ENCODE data around the gene ZNF679. TPM values are rescaled to one million over a fixed set of nuclear protein-coding genes. Genes with fewer than 3 reads are reported as not detected.
"Not testable (repeated sequence)": the region's sequence is repeated elsewhere in the genome, so short reads cannot be mapped to it uniquely, and the experiment has no call there.

ZNF679 gene
- total RNA-seq, 2 experiments from 2014 or later = not detected

DNA sequence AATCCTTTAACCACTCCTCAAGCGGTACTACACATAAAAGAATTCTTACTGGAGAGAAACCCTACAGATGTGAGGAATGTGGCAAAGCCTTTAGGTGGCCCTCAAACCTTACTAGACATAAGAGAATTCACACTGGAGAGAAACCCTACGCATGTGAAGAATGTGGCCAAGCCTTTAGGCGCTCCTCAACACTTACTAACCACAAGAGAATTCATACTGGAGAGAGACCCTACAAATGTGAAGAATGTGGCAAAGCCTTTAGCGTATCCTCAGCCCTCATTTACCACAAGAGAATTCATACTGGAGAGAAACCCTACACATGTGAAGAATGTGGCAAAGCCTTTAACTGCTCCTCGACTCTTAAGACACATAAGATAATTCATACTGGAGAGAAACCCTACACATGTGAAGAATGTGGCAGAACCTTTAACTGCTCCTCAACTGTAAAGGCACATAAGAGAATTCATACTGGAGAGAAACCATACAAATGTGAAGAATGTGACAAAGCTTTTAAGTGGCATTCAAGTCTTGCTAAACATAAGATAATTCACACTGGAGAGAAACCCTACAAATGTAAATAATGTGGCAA, 8.5 kb upstream of the ZNF679 start:
- POLR2A ChIA-PET; H3K4me1 Mint-ChIP-seq (ENCODE audit: low read depth); H3K27me3 Mint-ChIP-seq; DNase-seq; H3K27ac Mint-ChIP-seq; H3K4me3 Mint-ChIP-seq; CTCF ChIA-PET: not testable (repeated sequence)
- peaks cover 10% of the 10 kb centered on the region for H3K36me3 Mint-ChIP-seq
- intact Hi-C loops (cut with micrococcal nuclease) = loop anchor here (10.0 kb wide), 1 partner anchor 65 kb away; no protein-coding TSS in a partner anchor
- peaks cover 61% of the 10 kb centered on the region for H3K9me3 Mint-ChIP-seq

DNA sequence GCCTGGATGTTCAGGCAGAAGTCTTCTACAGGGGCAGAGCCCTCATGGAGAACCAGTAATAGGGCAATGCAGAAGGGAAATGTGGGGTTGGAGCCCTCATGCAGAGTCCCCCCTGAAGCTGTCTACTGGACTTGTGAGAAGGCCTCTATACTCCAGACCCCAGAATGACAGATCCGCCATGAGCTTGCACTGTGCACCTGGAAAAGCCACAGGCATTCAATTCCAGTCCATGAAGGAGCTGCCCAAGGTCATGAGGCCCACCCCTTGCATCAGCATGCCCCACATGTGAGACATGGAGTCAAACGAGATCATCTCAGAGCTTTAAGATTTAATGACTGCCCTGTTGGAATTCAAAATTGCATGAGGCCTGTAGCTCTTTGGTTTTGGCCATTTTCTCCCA, 4.9 kb upstream of the ZNF679 start:
- Mint-ChIP-seq H3K27me3 (no peaks in the 10 kb centered on the region), H3K27ac (no peak overlapping the region), H3K4me3 (no peak overlapping the region), H3K4me1 (ENCODE audit: low read depth) (no peaks in the 10 kb centered on the region), H3K9me3 (peaks cover 72% of the 10 kb centered on the region), H3K36me3 (peaks cover 10% of the 10 kb centered on the region)
- ChIA-PET CTCF (no interaction called here), POLR2A (no interaction called here)
- intact Hi-C loops (cut with micrococcal nuclease) = loop anchor here (10.0 kb wide), 1 partner anchor 61 kb away; no protein-coding TSS in a partner anchor
- no peak for DNase-seq

DNA sequence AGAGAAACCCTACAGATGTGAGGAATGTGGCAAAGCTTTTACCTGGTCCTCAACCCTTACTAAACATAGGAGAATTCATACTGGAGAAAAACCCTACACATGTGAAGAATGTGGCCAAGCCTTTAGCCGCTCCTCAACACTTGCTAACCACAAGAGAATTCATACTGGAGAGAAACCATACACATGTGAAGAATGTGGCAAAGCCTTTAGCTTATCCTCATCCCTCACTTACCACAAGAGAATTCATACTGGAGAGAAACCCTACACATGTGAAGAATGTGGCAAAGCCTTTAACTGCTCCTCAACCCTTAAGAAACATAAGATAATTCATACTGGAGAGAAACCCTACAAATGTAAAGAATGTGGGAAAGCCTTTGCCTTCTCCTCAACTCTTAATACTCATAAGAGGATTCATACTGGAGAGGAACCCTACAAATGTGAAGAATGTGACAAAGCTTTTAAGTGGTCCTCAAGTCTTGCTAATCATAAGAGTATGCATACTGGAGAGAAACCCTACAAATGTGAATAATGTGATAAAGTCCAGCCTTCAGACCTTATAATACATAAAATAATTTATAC, 38.2 kb downstream of the ZNF679 start:
- peaks cover 54% of the 10 kb centered on the region for H3K9me3 Mint-ChIP-seq
- ChIA-PET CTCF (no interaction called here), POLR2A (no interaction called here)
- H3K27ac Mint-ChIP-seq = no peak overlapping the region
- H3K4me1 Mint-ChIP-seq (ENCODE audit: low read depth) = no peaks in the 10 kb centered on the region
- peaks cover 15% of the 10 kb centered on the region for H3K36me3 Mint-ChIP-seq
- no peak for DNase-seq
- intact Hi-C loops (cut with micrococcal nuclease) = no loop called here
- no peak overlapping the region for H3K4me3 Mint-ChIP-seq
- H3K27me3 Mint-ChIP-seq = no peaks in the 10 kb centered on the region

DNA sequence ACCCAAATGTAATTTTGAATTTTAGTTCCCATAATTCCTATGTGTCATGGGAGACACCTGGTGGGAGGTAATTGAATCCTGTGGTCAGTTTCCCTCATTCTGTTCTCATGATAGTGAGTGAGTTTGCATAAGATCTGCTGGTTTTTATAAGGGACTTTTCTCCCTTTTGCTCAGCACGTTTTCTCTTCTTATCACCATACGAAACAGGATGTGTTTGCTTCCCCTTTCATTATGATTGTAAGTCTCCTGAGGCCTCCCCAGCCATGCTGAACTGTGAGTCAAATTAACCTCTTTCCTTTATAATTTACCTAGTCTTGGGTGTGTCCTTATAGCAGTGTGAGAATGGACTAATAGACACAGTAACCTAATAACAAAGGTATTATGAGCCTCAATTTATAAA, 49.4 kb downstream of the ZNF679 start:
- Mint-ChIP-seq H3K4me1 (ENCODE audit: low read depth) (no peaks in the 10 kb centered on the region), H3K27me3 (no peaks in the 10 kb centered on the region), H3K4me3 (no peak overlapping the region), H3K36me3 (no peaks in the 10 kb centered on the region), H3K9me3 (peaks cover 5% of the 10 kb centered on the region), H3K27ac (no peak overlapping the region)
- DNase-seq = no peak
- ChIA-PET CTCF (no interaction called here), POLR2A (no interaction called here)
- intact Hi-C loops (cut with micrococcal nuclease) = no loop called here

DNA sequence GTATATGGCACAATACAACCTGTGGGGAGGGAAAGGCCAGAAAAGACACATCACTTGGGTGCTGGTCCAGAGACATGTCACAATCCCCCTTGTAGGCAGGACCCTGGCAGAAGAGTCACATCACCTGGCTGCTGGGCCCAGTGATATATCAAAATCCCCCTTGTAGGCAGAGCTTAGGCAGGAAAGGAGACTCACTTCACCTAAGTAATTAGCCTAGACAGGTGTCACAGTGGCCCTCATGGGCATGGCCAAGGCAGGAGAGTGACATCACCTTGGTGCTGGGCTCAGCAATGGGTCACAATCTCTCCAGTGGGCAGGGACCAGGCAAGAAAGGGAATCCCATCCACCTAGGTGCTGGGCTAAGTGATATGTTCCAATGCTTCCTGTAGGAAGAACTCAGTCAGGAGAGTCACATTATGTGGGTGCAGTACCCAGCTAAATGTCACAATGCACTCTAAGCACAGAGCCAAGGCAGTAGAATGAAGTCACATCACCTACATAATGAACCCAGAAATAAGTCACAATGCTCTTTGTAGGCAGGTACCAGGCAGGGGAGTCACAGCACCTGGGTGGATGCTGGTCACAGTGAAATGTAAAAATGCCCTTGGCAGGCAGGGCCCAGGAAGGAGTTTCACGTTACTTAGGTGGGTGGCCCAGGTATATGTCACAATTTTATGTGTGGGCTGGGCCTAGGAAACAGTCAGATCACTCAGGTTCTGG, 66.6 kb downstream of the ZNF679 start:
- CTCF ChIA-PET = no interaction called here

DNA sequence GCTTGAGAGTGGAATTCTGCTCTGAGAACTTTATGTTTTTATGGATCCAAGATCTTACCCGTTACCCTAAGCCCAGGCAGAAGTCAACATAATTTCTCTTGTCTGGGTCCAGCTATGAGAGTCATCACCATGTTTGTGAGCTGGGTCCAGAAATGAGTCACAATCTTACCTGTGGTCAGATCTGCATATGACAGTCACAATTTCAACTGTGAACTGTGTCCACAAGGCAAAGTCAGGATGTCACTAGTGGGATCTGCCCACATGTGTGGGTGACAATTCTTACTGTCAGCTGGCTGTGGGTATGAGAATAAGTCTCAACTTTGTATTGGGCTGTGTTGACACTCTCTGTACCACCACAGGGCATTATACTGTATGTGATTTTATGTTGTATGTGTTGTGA, 69.1 kb downstream of the ZNF679 start:
- CTCF ChIA-PET; DNase-seq; H3K9me3 Mint-ChIP-seq; intact Hi-C loops (cut with micrococcal nuclease); H3K4me3 Mint-ChIP-seq; POLR2A ChIA-PET; H3K4me1 Mint-ChIP-seq (ENCODE audit: low read depth); H3K36me3 Mint-ChIP-seq; H3K27me3 Mint-ChIP-seq; H3K27ac Mint-ChIP-seq: not testable (repeated sequence)

More for the DNA sequence above, 66.6 kb downstream of the ZNF679 start:
- H3K4me1 Mint-ChIP-seq (ENCODE audit: low read depth) = no peaks in the 10 kb centered on the region
- intact Hi-C loops (cut with micrococcal nuclease) = no loop called here
- no peak overlapping the region for H3K4me3 Mint-ChIP-seq
- no peaks in the 10 kb centered on the region for H3K9me3 Mint-ChIP-seq
- no peak for DNase-seq
- H3K27ac Mint-ChIP-seq = no peak overlapping the region
- no peaks in the 10 kb centered on the region for H3K27me3 Mint-ChIP-seq
- no peaks in the 10 kb centered on the region for H3K36me3 Mint-ChIP-seq
- POLR2A ChIA-PET = no interaction called here

DNA sequence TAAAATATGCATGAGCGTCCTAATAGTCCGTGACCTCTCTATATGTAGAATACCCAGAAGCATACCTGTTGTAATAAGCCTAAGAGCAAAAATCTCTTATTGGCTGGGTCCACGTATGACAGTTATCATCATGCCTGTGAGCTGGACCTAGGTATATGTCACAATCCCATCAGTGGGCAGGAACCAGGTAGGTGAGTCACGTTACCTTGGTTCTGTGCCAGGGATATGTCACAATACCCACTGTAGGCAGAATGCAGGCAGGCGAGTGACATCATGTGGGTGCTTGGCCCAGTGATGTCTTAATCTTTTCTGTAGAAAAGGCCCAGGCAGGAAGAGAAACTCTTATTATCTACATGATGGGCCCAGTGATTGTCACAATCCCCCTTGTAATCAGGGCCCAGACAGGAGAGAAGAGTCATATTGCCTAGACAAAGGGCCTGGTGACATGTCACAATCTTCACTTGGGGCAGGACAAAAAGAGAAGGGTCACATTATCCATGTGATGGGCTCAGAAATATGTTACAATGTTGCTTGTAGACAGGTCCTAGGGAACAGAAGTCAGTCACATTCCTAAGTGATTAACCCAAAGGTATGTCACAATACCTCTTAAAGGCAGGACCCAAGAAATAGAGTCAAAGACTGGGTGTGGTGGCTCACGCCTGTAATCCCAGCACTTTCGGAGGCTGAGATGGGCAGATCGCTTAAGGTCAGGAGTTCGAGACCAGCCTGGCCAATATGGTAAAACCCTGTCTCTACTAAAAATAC, 72.5 kb downstream of the ZNF679 start:
- intact Hi-C loops (cut with micrococcal nuclease) = no loop called here

DNA sequence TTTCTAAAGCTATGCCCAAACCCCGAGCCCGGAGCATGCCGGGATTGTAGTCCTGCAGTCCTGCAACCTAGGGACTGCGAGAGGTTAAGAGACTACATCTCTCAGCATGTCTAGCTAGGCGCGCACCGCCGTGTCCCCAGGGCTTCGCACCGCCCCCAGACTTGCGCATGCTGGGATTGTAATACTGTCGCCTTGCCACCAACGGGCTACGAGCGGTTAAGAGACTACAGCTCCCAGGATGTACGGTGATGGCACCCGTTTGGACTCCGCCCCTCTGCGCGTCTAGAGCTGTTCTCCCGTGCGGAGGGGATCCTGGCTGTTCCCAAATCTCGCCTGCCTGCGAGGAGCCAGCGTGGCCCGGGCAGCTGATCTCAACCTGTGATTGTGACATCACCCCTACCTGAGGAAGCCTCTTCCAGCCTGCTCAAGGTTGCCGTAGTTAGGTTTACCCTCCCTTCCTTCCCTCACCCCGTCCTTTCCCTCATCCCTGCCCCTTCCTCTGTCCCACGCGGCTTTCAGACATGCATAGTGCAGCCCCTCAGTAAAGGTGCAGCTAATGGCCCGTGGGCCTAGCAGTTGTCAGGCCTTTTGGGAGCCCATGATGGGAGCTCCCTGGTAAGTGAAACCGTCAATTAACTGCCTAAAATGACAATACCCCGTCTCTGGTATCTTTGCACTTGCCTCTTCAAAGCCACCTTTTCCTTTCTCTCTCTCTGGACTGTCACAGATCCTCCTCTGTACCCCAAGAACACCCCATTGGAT, 79.2 kb downstream of the ZNF679 start:
- H3K27me3 Mint-ChIP-seq = no peaks in the 10 kb centered on the region
- H3K9me3 Mint-ChIP-seq = no peaks in the 10 kb centered on the region
- H3K36me3 Mint-ChIP-seq = no peaks in the 10 kb centered on the region
- ChIA-PET POLR2A (interaction anchor here (0.6 to 1.6 kb wide), 6 partner anchors 10 to 699 kb away, joined by 3 to 9 read pairs (median 4); partner anchors contain the start of genes ERV3-1, ZNF107, ZNF138 and ZNF680), CTCF (interaction anchor here (0.6 to 1.1 kb wide), 2 partner anchors 12 to 124 kb away, joined by 3 read pairs; no protein-coding TSS in a partner anchor)
- DNase-seq = peak; percentile 96
- peak overlapping the region; percentile 92 for H3K27ac Mint-ChIP-seq
- H3K4me3 Mint-ChIP-seq = peak overlapping the region; percentile 90
- intact Hi-C loops (cut with micrococcal nuclease) = loop anchor here (1.0 to 2.0 kb wide), 5 partner anchors 125 to 407 kb away; partner anchors contain the start of gene ZNF680
- peaks cover 22% of the 10 kb centered on the region for H3K4me1 Mint-ChIP-seq (ENCODE audit: low read depth)

More for the DNA sequence above, 72.5 kb downstream of the ZNF679 start:
- Mint-ChIP-seq H3K4me1 (ENCODE audit: low read depth) (peaks cover 9% of the 10 kb centered on the region), H3K4me3 (no peak overlapping the region), H3K27ac (no peak overlapping the region), H3K9me3 (no peaks in the 10 kb centered on the region), H3K27me3 (no peaks in the 10 kb centered on the region), H3K36me3 (no peaks in the 10 kb centered on the region)
- DNase-seq = peak; percentile 24
- CTCF ChIA-PET = interaction anchor here (1.1 kb wide), 1 partner anchor 118 kb away, joined by 3 read pairs; no protein-coding TSS in a partner anchor
- POLR2A ChIA-PET = no interaction called here

DNA sequence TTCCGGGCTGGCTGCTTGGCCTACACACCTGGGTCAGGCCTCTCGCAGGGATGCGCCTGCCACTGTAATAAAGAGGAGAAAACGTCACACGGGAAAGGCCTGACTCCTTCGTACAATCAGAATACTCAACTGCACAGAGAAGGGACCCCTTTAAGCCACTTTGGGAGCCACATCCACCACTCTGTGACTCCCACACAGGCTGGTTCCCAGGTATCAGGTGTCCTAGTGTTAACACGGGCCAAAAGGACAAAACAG, 79.7 kb downstream of the ZNF679 start:
- H3K36me3 Mint-ChIP-seq = no peaks in the 10 kb centered on the region
- peak overlapping the region; percentile 92 for H3K27ac Mint-ChIP-seq
- intact Hi-C loops (cut with micrococcal nuclease) = no loop called here
- no peaks in the 10 kb centered on the region for H3K27me3 Mint-ChIP-seq
- CTCF ChIA-PET = no interaction called here
- POLR2A ChIA-PET = interaction anchor here (0.9 to 1.6 kb wide), 4 partner anchors 255 to 698 kb away, joined by 3 to 8 read pairs (median 4); partner anchors contain the start of genes ERV3-1, ZNF107, ZNF138 and ZNF680
- peak overlapping the region; percentile 90 for H3K4me3 Mint-ChIP-seq
- H3K4me1 Mint-ChIP-seq (ENCODE audit: low read depth) = peaks cover 25% of the 10 kb centered on the region
- H3K9me3 Mint-ChIP-seq = no peaks in the 10 kb centered on the region
- no peak for DNase-seq

DNA sequence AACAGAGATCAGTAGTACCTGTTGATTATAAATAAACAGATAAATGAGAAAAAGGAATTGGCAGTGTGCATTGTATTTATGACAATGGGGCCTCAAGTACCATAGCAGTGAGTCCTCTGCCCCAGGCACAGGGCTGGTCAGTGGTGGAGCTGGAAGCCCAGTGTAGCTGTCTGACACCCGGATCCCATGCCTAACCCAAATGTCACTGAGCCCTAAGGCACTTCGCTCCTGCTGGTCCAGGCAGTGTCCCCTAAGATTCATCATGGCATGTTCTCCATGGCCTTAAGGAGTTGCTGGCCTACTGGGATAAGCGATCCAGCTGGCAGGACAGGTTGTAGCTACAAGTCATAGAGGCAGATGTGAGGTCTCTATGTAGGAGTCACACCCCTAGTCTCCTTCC, 82.2 kb downstream of the ZNF679 start:
- Mint-ChIP-seq H3K27ac (no peak overlapping the region), H3K4me3 (no peak overlapping the region), H3K36me3 (no peaks in the 10 kb centered on the region), H3K9me3 (no peaks in the 10 kb centered on the region), H3K4me1 (ENCODE audit: low read depth) (peaks cover 32% of the 10 kb centered on the region), H3K27me3 (no peaks in the 10 kb centered on the region)
- intact Hi-C loops (cut with micrococcal nuclease) = loop anchor here (5.0 to 10.0 kb wide), 4 partner anchors 314 to 694 kb away; partner anchors contain the start of genes ERV3-1, ZNF138 and ZNF273
- DNase-seq = no peak
- POLR2A ChIA-PET = no interaction called here
- CTCF ChIA-PET = no interaction called here

DNA sequence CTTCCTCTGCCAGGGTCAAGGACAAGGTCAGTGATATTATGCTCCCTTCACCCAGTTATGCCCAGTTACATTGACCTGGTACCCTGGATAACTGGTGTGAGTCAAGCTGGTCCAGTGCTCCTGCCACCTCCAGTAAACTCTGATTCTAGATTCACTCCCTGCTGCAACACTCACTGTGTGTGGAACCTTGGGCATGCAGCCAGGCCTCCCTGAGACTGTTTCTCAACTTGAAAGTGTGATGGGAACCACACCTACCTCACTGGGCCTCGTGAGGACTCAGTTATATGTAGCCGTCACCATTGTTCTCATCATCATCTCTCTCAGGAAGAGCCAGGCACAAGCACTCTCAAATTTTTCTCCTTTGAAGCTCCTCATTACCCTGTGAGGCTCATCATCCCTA, 84.6 kb downstream of the ZNF679 start:
- Mint-ChIP-seq H3K36me3 (peaks cover 16% of the 10 kb centered on the region), H3K4me3 (no peak overlapping the region), H3K4me1 (ENCODE audit: low read depth) (peaks cover 36% of the 10 kb centered on the region), H3K27me3 (no peaks in the 10 kb centered on the region), H3K9me3 (peaks cover 2% of the 10 kb centered on the region), H3K27ac (peak overlapping the region; percentile 97)
- ChIA-PET POLR2A (interaction anchor here (1.2 to 3.4 kb wide), 3 partner anchors 250 to 387 kb away, joined by 4 to 14 read pairs (median 7); partner anchors contain the start of genes ZNF107 and ZNF680), CTCF (no interaction called here)
- DNase-seq = peak; percentile 46
- intact Hi-C loops (cut with micrococcal nuclease) = loop anchor here (1.0 to 10.0 kb wide), 7 partner anchors 8 to 725 kb away; partner anchors contain the start of genes ERV3-1, ZNF138 and ZNF273

All from activated CD4-positive, alpha-beta memory T cell treated with anti-CD3 and anti-CD28 coated beads for 36 hours (primary cell).